Astrocyte of the spinal cord (primary cell): Measurements from ENCODE around the gene BBX.

Experiments used
- DNase-seq: peaks from one replicate; pipeline ENCODE4 v3.0.0; 2011; ENCODE audit warnings: low read depth, low spot score
- H3K4me3 ChIP-seq: 2 replicates; pipeline ENCODE4 v1.5.1; 2011; ENCODE audit warnings: low read depth, mild to moderate bottlenecking, low read length, moderate library complexity
- CTCF ChIP-seq: IDR thresholded peaks from 2 replicates; pipeline ENCODE4 v1.5.1; 2012; ENCODE audit warnings: low read depth, mild to moderate bottlenecking, low read length, inconsistent platforms
- in situ Hi-C: cut with HindIII; loops from 2 replicates; pipeline ENCODE4 v1.10.0; 2017; ENCODE audit warnings: low sequenced_read_pairs

The BBX gene

GRCh38 chr3:107657971-107658370 lies 135.2 kb downstream of the BBX start:
- no peak for TF ChIP-seq CTCF
- no peak for DNase-seq
- no peak overlapping the region for H3K4me3 ChIP-seq
- in situ Hi-C loops, result no loop called here

GRCh38 chr3:107660306-107660976 lies 137.7 kb downstream of the BBX start:
- in situ Hi-C loops, result no loop called here
- DNase-seq, result peak; percentile 65
- TF ChIP-seq CTCF, result peak; percentile 67
- no peak overlapping the region for H3K4me3 ChIP-seq

GRCh38 chr3:107661447-107662123 lies 138.8 kb downstream of the BBX start:
- no peak overlapping the region for H3K4me3 ChIP-seq
- no peak for TF ChIP-seq CTCF
- in situ Hi-C loops, result no loop called here
- peak; percentile 50 for DNase-seq

GRCh38 chr3:107662124-107662507 lies 139.4 kb downstream of the BBX start:
- DNase-seq, result peak; percentile 78
- in situ Hi-C loops, result no loop called here
- no peak for TF ChIP-seq CTCF
- H3K4me3 ChIP-seq, result no peak overlapping the region

GRCh38 chr3:107662586-107662985 lies 139.8 kb downstream of the BBX start:
- DNase-seq, result no peak
- H3K4me3 ChIP-seq, result no peak overlapping the region
- no peak for TF ChIP-seq CTCF
- in situ Hi-C loops, result no loop called here

GRCh38 chr3:107663266-107663665 lies 140.5 kb downstream of the BBX start:
- in situ Hi-C loops, result no loop called here
- no peak for DNase-seq
- TF ChIP-seq CTCF, result no peak
- no peak overlapping the region for H3K4me3 ChIP-seq
